Measurements from ENCODE around the gene FYCO1.

Gene FYCO1

GRCh38 chr3:45895686-45896468 lies 99.7 kb downstream of the FYCO1 start:
- Histone ChIP-seq H3K4me3 (ENCODE audit: low read depth in 1 of 5, low read length in 5 of 5) (no peak overlapping the region), H3K27ac (ENCODE audit: low read depth, low read length) (no peak overlapping the region), H3K36me3 (ENCODE audit: control insufficient read depth in 5 of 5, insufficient read depth in 5 of 5, low read length in 5 of 5) (no peaks in the 10 kb centered on the region), H3K4me1 (ENCODE audit: control insufficient read depth in 5 of 5, insufficient read depth in 5 of 5, low read length in 5 of 5) (no peaks in the 10 kb centered on the region), H3K9ac (ENCODE audit: low read length in 5 of 5) (no peak overlapping the region), H3K27me3 (ENCODE audit: control insufficient read depth in 5 of 5, insufficient read depth in 4 of 5, low read length in 5 of 5) (no peaks in the 10 kb centered on the region), H3K9me3 (ENCODE audit: control insufficient read depth in 5 of 5, low read length in 5 of 5) (no peaks in the 10 kb centered on the region)

GRCh38 chr3:45894015-45894414 lies 101.6 kb downstream of the FYCO1 start:
- Histone ChIP-seq H3K4me3 (ENCODE audit: low read depth in 1 of 5, low read length in 5 of 5) (no peak overlapping the region), H3K27ac (ENCODE audit: low read depth, low read length) (no peak overlapping the region), H3K4me1 (ENCODE audit: control insufficient read depth in 5 of 5, insufficient read depth in 5 of 5, low read length in 5 of 5) (peaks cover 0 to 3% (median 0%) of the 10 kb centered on the region in 5 donors)

GRCh38 chr3:45892161-45892560 lies 103.5 kb downstream of the FYCO1 start:
- Histone ChIP-seq H3K9me3 (ENCODE audit: control insufficient read depth in 5 of 5, low read length in 5 of 5) (no peaks in the 10 kb centered on the region), H3K27ac (ENCODE audit: low read depth, low read length) (no peak overlapping the region), H3K9ac (ENCODE audit: low read length in 5 of 5) (no peak overlapping the region), H3K27me3 (ENCODE audit: control insufficient read depth in 5 of 5, insufficient read depth in 4 of 5, low read length in 5 of 5) (no peaks in the 10 kb centered on the region), H3K4me1 (ENCODE audit: control insufficient read depth in 5 of 5, insufficient read depth in 5 of 5, low read length in 5 of 5) (peaks cover 0 to 3% (median 0%) of the 10 kb centered on the region in 5 donors), H3K4me3 (ENCODE audit: low read depth in 1 of 5, low read length in 5 of 5) (no peak overlapping the region), H3K36me3 (ENCODE audit: control insufficient read depth in 5 of 5, insufficient read depth in 5 of 5, low read length in 5 of 5) (no peaks in the 10 kb centered on the region)

More at GRCh38 chr3:45894015-45894414, 101.6 kb downstream of the FYCO1 start:
- Histone ChIP-seq H3K9me3 (ENCODE audit: control insufficient read depth in 5 of 5, low read length in 5 of 5) (no peaks in the 10 kb centered on the region), H3K27me3 (ENCODE audit: control insufficient read depth in 5 of 5, insufficient read depth in 4 of 5, low read length in 5 of 5) (no peaks in the 10 kb centered on the region), H3K9ac (ENCODE audit: low read length in 5 of 5) (no peak overlapping the region), H3K36me3 (ENCODE audit: control insufficient read depth in 5 of 5, insufficient read depth in 5 of 5, low read length in 5 of 5) (no peaks in the 10 kb centered on the region)

GRCh38 chr3:45890405-45890804 lies 105.2 kb downstream of the FYCO1 start:
- H3K9me3 ChIP-seq (ENCODE audit: control insufficient read depth in 5 of 5, low read length in 5 of 5): no peaks in the 10 kb centered on the region
- H3K4me1 ChIP-seq (ENCODE audit: control insufficient read depth in 5 of 5, insufficient read depth in 5 of 5, low read length in 5 of 5): peaks cover 0 to 3% (median 0%) of the 10 kb centered on the region in 5 donors
- H3K27me3 ChIP-seq (ENCODE audit: control insufficient read depth in 5 of 5, insufficient read depth in 4 of 5, low read length in 5 of 5): no peaks in the 10 kb centered on the region
- no peak overlapping the region for H3K4me3 ChIP-seq (ENCODE audit: low read depth in 1 of 5, low read length in 5 of 5)
- H3K9ac ChIP-seq (ENCODE audit: low read length in 5 of 5): no peak overlapping the region
- H3K36me3 ChIP-seq (ENCODE audit: control insufficient read depth in 5 of 5, insufficient read depth in 5 of 5, low read length in 5 of 5): no peaks in the 10 kb centered on the region
- H3K27ac ChIP-seq (ENCODE audit: low read depth, low read length): no peak overlapping the region

GRCh38 chr3:45889337-45889736 lies 106.3 kb downstream of the FYCO1 start:
- H3K27me3 ChIP-seq (ENCODE audit: control insufficient read depth in 5 of 5, insufficient read depth in 4 of 5, low read length in 5 of 5): peaks cover 0 to 3% (median 0%) of the 10 kb centered on the region in 5 donors
- H3K4me1 ChIP-seq (ENCODE audit: control insufficient read depth in 5 of 5, insufficient read depth in 5 of 5, low read length in 5 of 5): peaks cover 0 to 3% (median 0%) of the 10 kb centered on the region in 5 donors
- H3K9ac ChIP-seq (ENCODE audit: low read length in 5 of 5): no peak overlapping the region
- H3K4me3 ChIP-seq (ENCODE audit: low read depth in 1 of 5, low read length in 5 of 5): no peak overlapping the region
- no peaks in the 10 kb centered on the region for H3K36me3 ChIP-seq (ENCODE audit: control insufficient read depth in 5 of 5, insufficient read depth in 5 of 5, low read length in 5 of 5)
- no peaks in the 10 kb centered on the region for H3K9me3 ChIP-seq (ENCODE audit: control insufficient read depth in 5 of 5, low read length in 5 of 5)
- H3K27ac ChIP-seq (ENCODE audit: low read depth, low read length): no peak overlapping the region

- no peak overlapping the region for H3K27ac ChIP-seq (ENCODE audit: low read depth, low read length)
- H3K36me3 ChIP-seq (ENCODE audit: control insufficient read depth in 5 of 5, insufficient read depth in 5 of 5, low read length in 5 of 5): no peaks in the 10 kb centered on the region
- H3K4me3 ChIP-seq (ENCODE audit: low read depth in 1 of 5, low read length in 5 of 5): no peak overlapping the region
Measured at GRCh38 chr3:45887759-45888511, 107.7 kb downstream of the FYCO1 start.

GRCh38 chr3:45887285-45887684 lies 108.3 kb downstream of the FYCO1 start:
- peaks cover 0 to 3% (median 0%) of the 10 kb centered on the region in 5 donors for H3K4me1 ChIP-seq (ENCODE audit: control insufficient read depth in 5 of 5, insufficient read depth in 5 of 5, low read length in 5 of 5)
- peaks cover 0 to 4% (median 0%) of the 10 kb centered on the region in 5 donors for H3K27me3 ChIP-seq (ENCODE audit: control insufficient read depth in 5 of 5, insufficient read depth in 4 of 5, low read length in 5 of 5)
- no peak overlapping the region for H3K27ac ChIP-seq (ENCODE audit: low read depth, low read length)
- H3K9ac ChIP-seq (ENCODE audit: low read length in 5 of 5): no peak overlapping the region
- H3K36me3 ChIP-seq (ENCODE audit: control insufficient read depth in 5 of 5, insufficient read depth in 5 of 5, low read length in 5 of 5): no peaks in the 10 kb centered on the region
- no peak overlapping the region for H3K4me3 ChIP-seq (ENCODE audit: low read depth in 1 of 5, low read length in 5 of 5)
- no peaks in the 10 kb centered on the region for H3K9me3 ChIP-seq (ENCODE audit: control insufficient read depth in 5 of 5, low read length in 5 of 5)

More at GRCh38 chr3:45887759-45888511, 107.7 kb downstream of the FYCO1 start:
- no peak overlapping the region for H3K9ac ChIP-seq (ENCODE audit: low read length in 5 of 5)
- peaks cover 0 to 4% (median 0%) of the 10 kb centered on the region in 5 donors for H3K27me3 ChIP-seq (ENCODE audit: control insufficient read depth in 5 of 5, insufficient read depth in 4 of 5, low read length in 5 of 5)
- H3K9me3 ChIP-seq (ENCODE audit: control insufficient read depth in 5 of 5, low read length in 5 of 5): no peaks in the 10 kb centered on the region
- H3K4me1 ChIP-seq (ENCODE audit: control insufficient read depth in 5 of 5, insufficient read depth in 5 of 5, low read length in 5 of 5): peaks cover 0 to 3% (median 0%) of the 10 kb centered on the region in 5 donors

GRCh38 chr3:45885979-45886705 lies 109.5 kb downstream of the FYCO1 start, which contains the start of gene CCR9:
TSS of gene CCR9 (plus strand) at chr3:45886543. CDS start at chr3:45894934, 8,391 bp downstream.
- Histone ChIP-seq H3K4me3 (ENCODE audit: low read depth in 1 of 5, low read length in 5 of 5) (no peak within 1 kb of the TSS), H3K36me3 (ENCODE audit: control insufficient read depth in 5 of 5, insufficient read depth in 5 of 5, low read length in 5 of 5) (no peaks in the 10 kb centered on the region), H3K4me1 (ENCODE audit: control insufficient read depth in 5 of 5, insufficient read depth in 5 of 5, low read length in 5 of 5) (peaks cover 0 to 3% (median 0%) of the 10 kb centered on the region in 5 donors), H3K9ac (ENCODE audit: low read length in 5 of 5) (no peak within 1 kb of the TSS), H3K27ac (ENCODE audit: low read depth, low read length) (no peak within 1 kb of the TSS), H3K27me3 (ENCODE audit: control insufficient read depth in 5 of 5, insufficient read depth in 4 of 5, low read length in 5 of 5) (peaks cover 0 to 4% (median 0%) of the 10 kb centered on the region in 5 donors), H3K9me3 (ENCODE audit: control insufficient read depth in 5 of 5, low read length in 5 of 5) (no peaks in the 10 kb centered on the region)

- H3K9ac ChIP-seq (ENCODE audit: low read length in 5 of 5): no peak overlapping the region
- no peaks in the 10 kb centered on the region for H3K4me1 ChIP-seq (ENCODE audit: control insufficient read depth in 5 of 5, insufficient read depth in 5 of 5, low read length in 5 of 5)
- H3K27me3 ChIP-seq (ENCODE audit: control insufficient read depth in 5 of 5, insufficient read depth in 4 of 5, low read length in 5 of 5): peaks cover 0 to 4% (median 0%) of the 10 kb centered on the region in 5 donors
- no peak overlapping the region for H3K27ac ChIP-seq (ENCODE audit: low read depth, low read length)
- no peaks in the 10 kb centered on the region for H3K9me3 ChIP-seq (ENCODE audit: control insufficient read depth in 5 of 5, low read length in 5 of 5)
- H3K4me3 ChIP-seq (ENCODE audit: low read depth in 1 of 5, low read length in 5 of 5): no peak overlapping the region
- H3K36me3 ChIP-seq (ENCODE audit: control insufficient read depth in 5 of 5, insufficient read depth in 5 of 5, low read length in 5 of 5): no peaks in the 10 kb centered on the region
Measured at GRCh38 chr3:45884368-45885201, 111.0 kb downstream of the FYCO1 start.
